HG02840 (cell line): ENCODE measurements around the gene MRPL33.

Experiments used
- ATAC-seq: cut with Tn5 transposase; IDR thresholded peaks from one replicate; pipeline ENCODE4 v1.9.1; 2021; ENCODE audit warnings: mild to moderate bottlenecking, moderate library complexity, moderate number of reproducible peaks; ENCODE audit not compliant: unreplicated experiment, low FRiP score

The MRPL33 gene

DNA sequence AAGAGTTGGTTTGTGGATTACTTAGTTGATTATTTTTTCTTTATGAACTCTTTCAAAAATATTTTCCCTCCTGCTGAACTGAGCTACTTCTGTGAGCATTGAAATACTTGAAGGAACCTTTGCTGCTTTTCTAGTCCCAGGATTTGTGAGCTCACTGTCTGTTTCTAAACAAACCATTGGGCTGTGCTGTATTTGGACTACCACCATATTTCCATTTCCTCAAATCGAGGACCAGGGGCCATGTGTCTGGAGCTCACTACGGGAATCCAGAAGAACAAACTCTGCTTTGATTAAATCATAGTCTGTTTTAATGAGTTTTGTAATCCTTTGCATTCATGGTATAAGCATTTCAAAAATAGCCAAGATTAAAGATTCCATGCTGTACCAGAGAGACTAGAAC lies 1.3 kb downstream of the MRPL33 start:
- no peak for ATAC-seq

DNA sequence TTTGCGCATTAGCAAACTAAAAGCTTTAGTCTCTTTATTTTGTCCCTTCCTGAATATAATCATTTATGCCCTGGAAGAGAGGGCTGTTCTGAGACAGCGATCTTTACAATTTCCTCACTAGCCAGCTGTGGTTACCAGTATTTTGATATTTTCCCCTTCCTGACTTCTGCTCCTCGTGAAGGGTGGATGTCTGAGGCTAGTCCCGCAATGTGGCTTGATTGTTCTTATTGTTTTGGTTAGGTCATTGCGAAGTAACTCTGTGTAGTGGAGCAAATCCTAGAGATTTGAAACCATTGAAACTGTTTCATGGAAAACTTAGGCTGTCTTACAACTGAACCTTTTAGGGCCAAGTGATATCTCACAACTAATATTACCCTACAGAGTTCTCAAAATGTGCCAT lies 2.4 kb downstream of the MRPL33 start:
- ATAC-seq = no peak

DNA sequence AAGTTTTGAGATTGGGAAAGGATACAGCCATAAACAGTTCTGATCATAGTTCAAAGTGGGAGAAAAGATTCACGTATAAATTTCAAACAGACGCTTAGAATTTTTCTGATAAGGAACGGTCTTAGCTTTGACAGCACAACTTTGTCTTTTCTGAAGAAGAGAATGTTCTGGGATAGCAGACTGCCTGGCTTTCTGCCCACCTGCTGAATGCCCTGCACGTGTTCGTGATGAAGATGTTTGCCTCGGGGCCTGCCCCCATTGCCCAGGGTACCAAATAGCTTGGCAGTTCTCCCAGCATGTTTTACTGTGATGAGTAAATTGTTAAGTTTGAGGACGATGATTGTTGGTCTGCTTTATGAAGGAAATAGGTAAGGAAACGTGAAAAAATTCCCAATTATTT lies 4.6 kb downstream of the MRPL33 start:
- ATAC-seq = no peak

DNA sequence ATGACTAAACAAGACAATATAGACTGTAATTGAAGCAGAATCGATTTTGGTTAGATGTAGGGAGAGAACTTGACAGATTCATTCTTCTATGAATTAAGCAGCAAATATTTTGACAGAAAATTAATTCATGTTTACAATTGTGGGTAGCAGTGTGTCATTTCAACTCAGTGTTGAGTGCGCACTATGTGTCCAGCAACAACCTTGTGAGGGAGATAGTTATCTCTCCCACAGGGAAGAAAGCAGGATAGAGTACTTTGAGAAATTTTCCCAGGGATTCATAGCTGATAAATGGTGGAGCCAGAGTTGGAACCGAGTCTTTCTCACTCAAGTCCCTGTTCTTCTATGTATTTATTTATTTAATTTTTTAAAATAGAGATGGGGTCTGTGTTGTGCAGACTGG lies 5.2 kb downstream of the MRPL33 start:
- no peak for ATAC-seq

DNA sequence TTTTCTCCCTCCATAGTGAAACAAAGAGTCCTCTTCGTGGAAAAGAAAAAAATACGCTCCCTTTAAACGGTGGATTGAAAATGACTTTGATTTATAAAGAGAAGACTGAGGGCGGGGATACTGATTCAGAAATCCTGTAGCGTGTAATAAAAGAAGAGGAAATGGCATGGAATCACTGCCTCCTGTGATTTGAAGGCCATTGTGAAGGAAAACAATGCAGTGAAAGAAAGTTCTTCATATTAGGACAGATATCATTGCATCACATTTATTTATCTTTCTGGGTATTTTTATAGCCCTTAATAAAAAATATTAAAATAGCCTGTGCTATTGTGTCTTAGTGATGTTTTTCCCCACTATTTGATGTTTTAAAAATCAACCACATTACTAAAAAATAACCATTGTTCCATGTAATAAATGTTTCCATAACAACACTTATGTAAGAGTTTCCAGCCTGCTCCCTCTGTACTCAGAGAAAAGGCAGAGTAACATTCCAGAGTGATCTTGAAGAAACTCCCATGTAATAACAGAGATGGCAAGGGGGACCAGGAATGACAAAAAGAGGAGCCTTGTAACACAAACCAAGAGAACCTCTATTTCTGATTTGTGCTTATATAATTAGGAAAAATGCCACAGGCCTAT lies 8.0 kb downstream of the MRPL33 start:
- no peak for ATAC-seq

DNA sequence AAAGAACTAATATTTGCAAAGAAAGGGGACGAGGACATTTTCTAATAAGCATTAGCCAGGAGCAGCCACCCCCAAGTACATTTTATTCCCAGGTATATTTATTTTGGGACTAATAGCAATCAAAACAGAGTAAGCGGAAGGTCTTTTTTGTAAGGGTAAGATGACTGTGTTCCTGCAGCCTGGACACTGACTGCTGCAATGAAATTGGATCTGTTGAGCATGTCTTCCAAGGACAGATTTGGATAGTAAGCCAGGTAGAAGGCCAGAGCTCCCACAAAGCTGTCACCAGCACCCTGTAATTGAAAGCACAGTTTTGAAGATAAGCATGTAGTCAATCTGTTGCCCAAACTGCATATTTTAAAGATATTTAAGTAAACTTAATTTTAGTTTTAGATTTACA lies 10.0 kb downstream of the MRPL33 start:
- ATAC-seq = no peak

DNA sequence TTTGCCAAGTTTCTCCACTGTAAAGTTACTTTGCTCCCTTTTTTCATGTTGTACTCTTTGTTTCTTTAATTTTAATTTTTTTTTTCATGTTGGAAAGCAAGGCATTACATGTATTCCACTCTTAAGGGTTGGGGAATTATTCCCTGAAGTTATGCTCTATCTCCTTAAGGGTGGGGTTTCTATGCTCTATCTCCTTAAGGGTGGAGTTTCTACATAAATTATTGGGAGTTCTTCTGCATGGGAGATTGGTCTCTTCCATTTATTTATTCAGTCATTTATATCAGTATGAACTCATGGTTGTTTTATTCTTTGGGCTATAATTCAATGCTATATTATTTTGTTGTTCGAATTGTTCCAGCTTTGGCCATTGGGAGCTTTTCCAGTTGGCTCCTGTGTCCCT lies 11.2 kb downstream of the MRPL33 start:
- no peak for ATAC-seq

DNA sequence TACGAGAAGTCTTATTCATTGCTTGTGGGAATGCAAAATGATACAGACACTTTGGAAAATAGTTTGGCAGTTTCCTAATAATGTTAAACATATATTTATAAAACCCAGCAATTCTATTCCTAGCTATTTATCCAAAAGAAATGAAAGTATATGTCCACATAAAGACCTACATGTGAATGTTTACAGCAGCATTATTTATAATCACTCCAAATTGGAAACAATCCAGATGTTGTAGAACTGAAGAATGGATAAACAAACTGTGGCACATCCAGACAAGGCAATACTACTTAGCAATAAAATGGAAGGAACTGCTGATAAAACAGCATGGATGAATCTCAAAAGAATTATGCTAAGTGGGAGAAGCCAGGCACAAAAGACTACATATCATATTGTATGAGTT lies 19.3 kb downstream of the MRPL33 start:
- no peak for ATAC-seq

DNA sequence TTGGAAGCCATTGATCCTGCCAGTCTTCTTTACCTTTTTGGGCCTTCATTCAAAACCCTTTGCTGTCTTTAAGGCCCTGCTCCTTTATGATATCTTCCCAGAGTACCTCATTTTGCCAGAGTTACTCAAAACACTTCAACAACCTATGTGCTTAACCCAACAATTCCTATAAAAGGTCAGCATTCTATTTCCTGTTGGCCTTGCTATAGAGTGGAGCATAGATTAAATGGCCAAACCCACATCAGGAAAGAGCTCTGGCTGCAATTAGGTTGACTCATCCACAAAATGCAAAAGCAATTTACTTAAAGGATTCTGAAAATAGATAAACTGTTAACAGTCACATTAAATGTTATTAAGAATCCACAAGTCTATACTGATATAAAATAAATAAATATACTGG lies 21.2 kb downstream of the MRPL33 start:
- ATAC-seq = no peak

DNA sequence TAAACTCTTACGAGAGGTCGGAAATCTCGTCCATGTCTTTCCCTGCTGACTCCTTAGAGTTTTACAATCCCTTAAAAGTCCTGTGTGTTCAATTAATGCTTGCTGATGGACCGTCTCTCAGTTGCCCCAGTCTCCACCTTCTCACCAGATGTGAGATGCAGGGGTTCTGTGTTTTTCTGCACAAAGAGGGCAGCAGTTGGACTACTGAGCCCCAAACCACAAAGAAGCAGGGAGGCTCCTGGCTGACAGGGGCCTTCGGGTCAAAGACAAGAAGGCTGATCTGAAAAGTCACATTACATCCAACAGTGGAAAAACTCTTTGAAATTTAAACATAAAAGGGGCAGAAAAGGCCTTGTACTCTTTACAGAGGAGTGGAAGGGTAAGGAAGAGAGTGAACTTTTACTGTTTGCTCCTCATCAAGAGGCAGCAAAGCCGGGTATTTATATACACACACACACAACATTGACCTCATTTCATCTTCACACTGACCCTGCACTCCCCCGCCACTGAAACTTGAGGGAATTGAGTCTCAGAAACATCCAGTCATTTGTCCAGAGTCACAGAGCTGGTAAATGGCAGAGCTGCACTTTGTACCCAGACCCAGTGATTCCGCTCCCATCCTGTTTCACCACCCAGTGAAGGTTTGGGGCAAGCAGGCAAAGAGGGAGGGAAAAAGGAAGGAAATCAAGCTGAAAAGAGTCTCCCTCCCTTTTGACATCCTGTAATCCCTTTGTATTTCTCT lies 23.7 kb downstream of the MRPL33 start:
- ATAC-seq = no peak

DNA sequence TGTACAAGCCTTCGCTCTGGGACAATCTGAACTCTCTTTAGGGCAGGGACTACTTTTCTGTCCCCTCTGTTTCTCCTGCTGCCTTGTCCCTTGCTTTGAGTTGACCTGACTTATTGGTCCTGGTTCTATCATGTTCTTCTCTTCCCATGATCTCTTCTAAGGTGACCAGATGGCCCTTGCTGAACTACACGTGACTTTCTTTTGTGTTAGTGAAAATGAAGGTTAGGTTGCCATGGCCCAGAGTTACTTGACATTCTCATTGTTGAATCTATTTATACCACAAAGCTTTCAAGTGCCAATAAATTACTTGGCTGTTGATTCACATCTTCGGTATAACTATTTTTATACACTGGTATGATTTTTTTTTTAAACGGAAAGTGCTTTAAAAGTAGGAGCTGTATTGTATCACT lies 24.4 kb downstream of the MRPL33 start:
- ATAC-seq = no peak

DNA sequence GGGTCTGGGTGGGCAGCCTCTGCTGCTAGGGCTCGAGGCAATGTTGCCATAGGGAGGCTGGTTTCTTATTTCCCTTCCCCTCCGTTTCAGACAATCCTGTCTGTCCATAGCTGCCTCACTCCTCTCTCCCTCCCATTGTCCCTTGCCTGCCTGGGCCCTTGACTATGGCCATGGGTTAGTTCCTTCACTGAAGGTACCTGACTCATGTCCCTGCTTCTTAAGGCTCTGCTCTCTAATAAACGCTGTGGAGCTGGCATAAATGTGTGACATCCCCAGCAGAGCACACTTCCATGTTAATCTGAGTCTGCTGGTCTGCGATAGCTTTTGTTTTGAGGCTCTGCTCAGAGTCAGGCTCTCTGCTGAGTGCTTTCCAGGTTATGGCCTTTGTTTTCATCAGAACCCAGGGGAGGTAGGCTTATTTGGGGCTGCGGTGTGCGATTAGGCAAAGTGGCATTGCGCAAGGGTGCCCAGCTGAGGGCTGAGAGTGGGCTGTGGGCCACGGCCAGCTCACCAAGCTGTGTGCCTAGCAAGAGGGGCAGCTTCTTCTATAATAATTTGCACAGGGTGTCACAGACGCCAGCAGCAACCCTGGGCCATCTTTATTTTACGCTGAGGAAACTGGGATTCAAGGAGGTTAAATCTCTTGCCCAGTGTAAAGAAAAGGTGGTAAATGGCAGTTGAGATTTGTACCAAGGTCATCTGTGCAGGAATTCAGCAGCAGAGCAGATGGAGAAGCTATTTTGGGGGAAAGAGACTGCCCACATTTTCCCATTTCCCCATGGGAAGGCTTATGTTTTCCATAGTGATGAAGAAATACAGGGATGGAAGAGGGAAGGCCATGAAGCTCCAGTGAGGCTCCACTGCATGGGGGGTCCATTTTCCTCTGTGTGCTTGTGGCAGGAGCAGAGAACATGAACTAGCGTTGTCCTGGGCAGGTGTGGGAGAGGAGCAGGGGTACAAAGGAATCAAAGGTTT lies 25.6 kb downstream of the MRPL33 start:
- no peak for ATAC-seq

DNA sequence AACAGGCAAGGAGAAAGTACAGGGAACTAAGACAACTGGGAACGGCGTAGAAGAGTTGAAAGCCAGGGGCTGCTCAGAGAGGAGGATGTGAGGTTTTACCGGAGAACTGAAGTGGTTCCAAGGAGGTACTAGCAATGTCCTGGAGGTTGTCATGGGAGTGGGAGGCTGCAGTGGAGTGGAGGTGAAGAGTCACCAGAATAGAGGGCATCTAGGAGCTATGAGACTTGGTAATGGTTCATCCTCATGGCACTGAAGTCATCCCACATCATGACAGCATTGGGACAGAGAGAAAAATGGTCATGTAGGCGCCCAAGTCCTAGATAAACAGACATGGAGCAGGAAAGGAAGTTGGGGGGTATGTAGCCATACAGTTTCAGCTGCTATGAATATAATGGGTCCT lies 26.3 kb downstream of the MRPL33 start:
- no peak for ATAC-seq

DNA sequence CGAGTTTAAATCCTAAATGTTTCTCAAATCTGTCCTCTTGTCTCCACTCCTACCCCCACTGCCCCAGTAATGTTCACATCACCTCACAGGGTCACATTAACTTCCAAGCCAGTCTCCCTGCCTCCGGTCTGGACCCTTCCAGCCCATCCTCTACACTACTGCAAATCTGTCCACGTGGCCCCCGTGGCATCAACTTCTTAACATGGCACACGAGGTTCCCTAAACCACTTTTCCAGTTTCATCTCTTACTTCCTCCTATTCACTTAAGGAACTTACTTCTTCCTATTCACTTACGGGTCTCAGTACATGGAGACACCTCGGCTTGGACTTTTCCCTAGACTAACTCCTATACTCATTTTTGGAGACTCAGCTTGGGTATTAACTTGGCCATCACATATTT lies 27.0 kb downstream of the MRPL33 start:
- no peak for ATAC-seq

DNA sequence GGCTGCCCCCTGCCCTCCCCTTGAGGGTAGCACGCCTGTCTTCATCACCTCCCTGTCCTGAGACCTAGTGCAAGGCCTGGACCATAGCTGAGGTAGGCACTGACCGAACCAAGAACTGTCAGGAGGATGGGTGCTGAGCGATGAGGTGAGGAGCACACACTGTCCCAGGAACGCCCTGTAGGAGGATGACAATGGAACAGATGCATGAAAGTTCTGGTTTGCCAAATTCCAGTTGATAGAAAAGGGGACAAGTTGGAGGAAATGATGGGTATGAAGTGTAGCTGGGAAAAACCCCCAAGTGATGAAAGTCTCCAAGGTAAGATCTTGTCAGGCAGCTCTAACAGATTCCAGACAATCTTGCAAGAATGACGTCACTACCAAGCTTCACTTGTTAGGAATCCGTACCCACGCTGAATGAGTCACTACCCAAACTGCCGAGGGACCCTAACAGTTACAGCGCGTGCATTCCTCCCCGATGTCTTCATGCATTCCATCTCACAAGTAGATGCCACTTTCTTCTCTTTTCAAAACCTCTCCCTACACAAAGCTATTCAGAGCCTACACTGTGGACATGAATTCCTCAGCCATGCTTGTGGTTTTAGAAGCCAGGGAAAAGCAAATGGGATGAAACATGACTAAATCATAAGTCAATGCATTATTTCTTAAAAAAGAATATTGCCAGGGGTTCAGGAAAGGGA lies 27.6 kb downstream of the MRPL33 start:
- ATAC-seq = no peak

DNA sequence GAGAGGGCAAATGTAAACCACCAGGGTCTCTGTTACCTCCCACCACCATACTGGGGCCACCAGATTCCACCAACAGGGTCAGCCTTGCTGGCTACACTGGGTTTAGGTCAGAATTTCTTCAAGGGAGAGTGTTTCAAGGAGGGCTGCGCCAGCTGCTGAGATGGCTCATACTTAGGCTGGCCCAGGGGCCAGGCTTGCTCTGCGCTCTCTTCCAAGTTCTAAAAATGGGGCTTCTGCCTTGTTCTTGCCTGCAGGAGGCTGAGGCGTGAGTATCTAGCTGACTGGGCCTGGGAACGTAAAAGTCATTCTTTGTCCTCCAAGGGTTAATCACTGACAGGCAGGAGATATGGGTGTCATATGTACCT lies 28.1 kb downstream of the MRPL33 start:
- ATAC-seq = no peak

DNA sequence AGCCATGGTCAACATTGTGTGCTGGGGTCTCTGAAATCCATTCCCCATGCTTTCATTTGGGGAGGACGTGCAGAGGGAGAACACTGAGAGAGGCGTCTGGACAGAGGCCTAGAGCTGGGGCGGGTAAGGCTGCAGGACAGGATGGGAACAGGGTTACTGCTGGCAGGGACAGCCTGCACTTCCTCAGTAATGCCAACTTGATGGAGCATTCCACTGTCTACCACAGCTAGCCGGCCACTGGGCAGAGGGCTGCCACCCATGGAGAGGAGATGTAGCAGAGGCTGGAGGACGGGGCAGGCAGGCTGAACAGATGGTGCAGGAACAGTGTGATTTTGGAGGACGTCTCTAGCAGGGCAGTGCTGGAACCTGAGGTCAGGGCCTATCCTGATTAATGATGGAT lies 29.3 kb downstream of the MRPL33 start:
- ATAC-seq = no peak

DNA sequence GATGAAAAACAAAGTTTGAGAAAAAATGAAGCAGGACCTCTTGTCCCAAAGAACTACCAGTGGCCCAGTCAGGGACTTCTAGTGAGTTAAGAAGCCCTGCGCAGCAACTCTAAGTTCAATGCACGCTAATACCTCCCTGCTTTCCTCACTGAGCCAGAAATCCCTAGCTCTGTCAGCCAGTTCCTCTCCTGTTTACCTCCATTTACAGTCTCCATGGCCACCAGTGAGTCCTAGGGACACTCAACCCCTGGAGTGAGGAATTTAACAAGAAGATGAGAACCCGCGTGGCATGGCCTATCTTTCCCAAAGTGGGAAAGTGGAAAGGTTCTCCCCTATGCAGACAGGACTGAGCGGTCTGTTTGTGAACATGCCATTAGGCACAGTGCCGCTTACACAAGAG lies 31.0 kb downstream of the MRPL33 start:
- no peak for ATAC-seq

DNA sequence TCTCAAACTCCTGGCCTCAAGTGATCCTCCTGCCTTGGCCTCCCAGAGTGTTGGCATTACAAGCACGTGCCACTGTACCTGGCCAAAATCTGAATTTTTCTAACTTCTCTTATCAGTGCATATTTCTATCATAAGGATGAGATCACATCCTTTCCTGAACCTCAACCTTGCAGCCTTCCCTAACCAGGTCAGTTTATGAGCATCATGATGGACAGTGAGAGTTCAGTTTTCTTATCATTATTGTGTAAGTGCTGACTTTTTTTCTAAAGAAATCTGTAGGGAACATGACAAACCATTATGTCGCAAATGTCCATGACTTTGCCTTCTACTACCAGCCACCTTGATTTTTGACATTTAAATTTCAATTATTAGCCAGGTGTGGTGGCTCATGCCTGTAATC lies 31.5 kb downstream of the MRPL33 start:
- no peak for ATAC-seq

DNA sequence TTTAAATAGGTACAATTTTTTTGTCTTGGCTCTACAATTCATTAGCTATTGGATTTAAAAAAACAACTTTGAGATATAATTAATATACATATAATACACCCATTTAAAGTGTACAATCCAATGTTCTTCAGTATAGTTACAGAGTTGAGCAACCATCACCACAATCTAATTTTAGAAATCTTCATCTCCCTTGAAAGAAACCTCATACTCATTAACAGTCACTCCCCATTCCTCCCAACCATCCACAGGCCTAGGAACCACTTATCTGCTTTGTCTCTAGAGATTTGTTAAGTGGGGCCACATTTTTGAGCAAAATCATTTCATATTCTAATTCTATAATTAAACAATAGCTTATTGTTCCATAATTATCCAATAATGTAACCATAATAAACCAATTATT lies 32.6 kb downstream of the MRPL33 start:
- no peak for ATAC-seq

DNA sequence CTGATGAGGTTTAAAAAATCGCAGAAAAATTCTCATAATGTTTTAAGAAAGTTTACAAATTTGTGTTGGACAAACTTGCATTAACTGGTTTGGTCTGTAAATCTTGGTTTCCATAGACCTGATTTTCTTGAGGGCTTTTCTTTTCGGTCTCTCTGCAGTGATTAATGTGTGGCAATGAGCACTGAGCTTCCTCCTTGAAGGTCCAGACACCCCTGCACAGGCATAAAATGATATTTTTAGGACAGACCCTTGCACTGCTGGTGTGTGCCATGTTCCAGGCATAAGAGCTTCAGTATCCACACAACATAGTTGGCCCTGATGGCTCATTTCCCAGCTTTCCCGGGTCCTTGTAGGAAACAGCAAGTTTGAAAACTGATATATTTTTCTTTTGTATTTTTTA lies 33.7 kb downstream of the MRPL33 start:
- no peak for ATAC-seq
